ENCODE data around the gene ANKRD13C.

The ANKRD13C gene

DNA sequence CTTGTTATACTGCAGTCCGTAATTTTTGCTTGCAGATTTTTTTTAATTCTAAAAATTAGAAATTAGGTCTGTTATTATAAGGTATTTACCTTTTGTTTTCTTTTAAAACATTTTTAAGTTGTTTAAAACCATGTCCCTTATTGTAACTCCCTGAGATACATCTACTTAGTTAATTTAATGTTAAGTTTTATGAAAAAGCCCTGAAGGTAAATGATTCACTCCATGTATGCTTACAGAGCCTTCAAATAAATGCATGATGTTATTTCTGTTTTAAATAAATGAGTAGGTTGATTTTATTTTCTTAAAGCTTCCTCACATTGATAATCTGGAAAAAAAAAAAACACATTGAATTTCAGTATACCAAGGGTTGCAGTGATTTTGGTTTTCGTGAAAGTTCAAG, 125.9 kb downstream of the ANKRD13C start:
- Histone ChIP-seq H3K4me3 (ENCODE audit: insufficient read depth, low read depth, low read length, poor library complexity, severe bottlenecking) (no peak overlapping the region), H3K4me1 (ENCODE audit: control insufficient read depth, insufficient read depth, low read length, poor library complexity, severe bottlenecking) (no peaks in the 10 kb centered on the region), H3K27me3 (replicated peaks; ENCODE audit: control insufficient read depth, insufficient read depth, low read length, poor library complexity, severe bottlenecking) (no peaks in the 10 kb centered on the region), H3K36me3 (ENCODE audit: control insufficient read depth, insufficient read depth, low read length) (peaks cover 67% of the 10 kb centered on the region), H3K9me3 (ENCODE audit: control insufficient read depth, low read length) (no peaks in the 10 kb centered on the region), H3K27ac (ENCODE audit: insufficient read depth, low read length, poor library complexity, severe bottlenecking) (no peak overlapping the region)
- DNase-seq, result no peak

DNA sequence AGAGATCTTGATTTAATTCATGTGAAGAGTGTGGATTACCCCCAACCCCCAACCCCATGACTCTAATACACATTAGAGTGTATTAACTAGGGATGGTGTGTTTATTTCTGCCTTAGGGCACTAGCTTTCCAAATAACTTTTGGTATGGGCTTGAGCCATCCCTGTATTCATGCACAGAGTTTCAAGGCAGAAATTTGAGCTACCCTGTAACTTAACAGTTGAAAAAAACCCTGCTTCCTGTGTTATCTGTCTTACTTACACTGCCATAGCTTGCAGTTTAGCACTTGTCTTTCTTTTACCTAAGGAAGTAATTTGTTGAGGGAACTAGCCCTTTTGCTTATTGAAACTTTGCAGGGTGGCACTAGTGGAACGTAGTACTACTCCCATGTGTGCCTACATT, 127.1 kb downstream of the ANKRD13C start:
- DNase-seq, result no peak
- no peaks in the 10 kb centered on the region for H3K4me1 ChIP-seq (ENCODE audit: control insufficient read depth, insufficient read depth, low read length, poor library complexity, severe bottlenecking)
- no peak overlapping the region for H3K4me3 ChIP-seq (ENCODE audit: insufficient read depth, low read depth, low read length, poor library complexity, severe bottlenecking)
- no peaks in the 10 kb centered on the region for H3K9me3 ChIP-seq (ENCODE audit: control insufficient read depth, low read length)
- H3K27me3 ChIP-seq (replicated peaks; ENCODE audit: control insufficient read depth, insufficient read depth, low read length, poor library complexity, severe bottlenecking), result no peaks in the 10 kb centered on the region
- no peak overlapping the region for H3K27ac ChIP-seq (ENCODE audit: insufficient read depth, low read length, poor library complexity, severe bottlenecking)
- H3K36me3 ChIP-seq (ENCODE audit: control insufficient read depth, insufficient read depth, low read length), result peaks cover 61% of the 10 kb centered on the region

DNA sequence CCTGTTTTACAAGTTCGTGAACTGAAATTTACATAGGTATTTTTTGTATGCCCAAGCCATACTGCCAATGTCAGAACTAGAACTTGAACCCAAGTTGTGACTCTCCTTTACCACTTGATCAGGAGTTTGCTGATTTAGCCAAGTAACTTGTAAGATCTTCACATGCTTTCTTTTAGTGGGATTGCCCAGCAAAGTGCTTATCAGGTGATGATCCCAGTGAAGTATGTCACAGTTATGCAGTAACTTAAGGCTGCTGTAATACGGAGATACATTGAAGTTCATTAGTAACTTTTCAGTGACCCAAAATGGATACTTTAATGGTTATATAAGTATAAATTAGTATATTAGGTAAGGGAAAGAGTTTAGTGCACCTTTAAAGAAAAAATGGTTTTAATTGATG, 129.6 kb downstream of the ANKRD13C start:
- no peaks in the 10 kb centered on the region for H3K27me3 ChIP-seq (replicated peaks; ENCODE audit: control insufficient read depth, insufficient read depth, low read length, poor library complexity, severe bottlenecking)
- H3K9me3 ChIP-seq (ENCODE audit: control insufficient read depth, low read length), result no peaks in the 10 kb centered on the region
- DNase-seq, result no peak
- peaks cover 37% of the 10 kb centered on the region for H3K36me3 ChIP-seq (ENCODE audit: control insufficient read depth, insufficient read depth, low read length)
- H3K4me3 ChIP-seq (ENCODE audit: insufficient read depth, low read depth, low read length, poor library complexity, severe bottlenecking), result no peak overlapping the region
- no peak overlapping the region for H3K27ac ChIP-seq (ENCODE audit: insufficient read depth, low read length, poor library complexity, severe bottlenecking)
- H3K4me1 ChIP-seq (ENCODE audit: control insufficient read depth, insufficient read depth, low read length, poor library complexity, severe bottlenecking), result no peaks in the 10 kb centered on the region

DNA sequence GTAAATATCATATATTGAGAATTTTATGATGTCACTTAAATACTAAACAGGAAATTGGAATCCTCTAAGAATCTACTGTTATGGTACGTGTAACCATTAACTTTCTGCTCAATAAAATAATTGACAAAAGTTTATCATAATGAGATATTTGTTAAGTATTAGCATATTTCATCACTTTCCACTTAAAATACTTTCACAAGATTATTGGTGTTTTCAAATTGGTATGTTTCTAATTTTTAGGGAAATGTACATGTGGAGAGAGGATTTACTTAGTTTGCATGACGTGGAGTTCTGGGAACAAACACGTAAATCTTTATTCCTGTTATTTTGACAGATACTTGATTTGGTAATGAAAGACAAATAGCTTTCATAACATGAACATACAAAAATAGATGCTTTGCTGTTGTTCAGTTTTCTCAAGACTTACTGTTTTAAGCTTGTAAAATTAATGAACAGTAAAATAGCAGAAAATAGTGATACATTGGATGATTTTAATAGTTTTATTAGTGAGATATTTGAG, 131.7 kb downstream of the ANKRD13C start:
- peaks cover 25% of the 10 kb centered on the region for H3K36me3 ChIP-seq (ENCODE audit: control insufficient read depth, insufficient read depth, low read length)
- peak overlapping the region; percentile 5 for H3K4me3 ChIP-seq (ENCODE audit: insufficient read depth, low read depth, low read length, poor library complexity, severe bottlenecking)
- H3K9me3 ChIP-seq (ENCODE audit: control insufficient read depth, low read length), result no peaks in the 10 kb centered on the region
- H3K4me1 ChIP-seq (ENCODE audit: control insufficient read depth, insufficient read depth, low read length, poor library complexity, severe bottlenecking), result no peaks in the 10 kb centered on the region
- no peaks in the 10 kb centered on the region for H3K27me3 ChIP-seq (replicated peaks; ENCODE audit: control insufficient read depth, insufficient read depth, low read length, poor library complexity, severe bottlenecking)
- DNase-seq, result no peak
- H3K27ac ChIP-seq (ENCODE audit: insufficient read depth, low read length, poor library complexity, severe bottlenecking), result peak overlapping the region; percentile 97

DNA sequence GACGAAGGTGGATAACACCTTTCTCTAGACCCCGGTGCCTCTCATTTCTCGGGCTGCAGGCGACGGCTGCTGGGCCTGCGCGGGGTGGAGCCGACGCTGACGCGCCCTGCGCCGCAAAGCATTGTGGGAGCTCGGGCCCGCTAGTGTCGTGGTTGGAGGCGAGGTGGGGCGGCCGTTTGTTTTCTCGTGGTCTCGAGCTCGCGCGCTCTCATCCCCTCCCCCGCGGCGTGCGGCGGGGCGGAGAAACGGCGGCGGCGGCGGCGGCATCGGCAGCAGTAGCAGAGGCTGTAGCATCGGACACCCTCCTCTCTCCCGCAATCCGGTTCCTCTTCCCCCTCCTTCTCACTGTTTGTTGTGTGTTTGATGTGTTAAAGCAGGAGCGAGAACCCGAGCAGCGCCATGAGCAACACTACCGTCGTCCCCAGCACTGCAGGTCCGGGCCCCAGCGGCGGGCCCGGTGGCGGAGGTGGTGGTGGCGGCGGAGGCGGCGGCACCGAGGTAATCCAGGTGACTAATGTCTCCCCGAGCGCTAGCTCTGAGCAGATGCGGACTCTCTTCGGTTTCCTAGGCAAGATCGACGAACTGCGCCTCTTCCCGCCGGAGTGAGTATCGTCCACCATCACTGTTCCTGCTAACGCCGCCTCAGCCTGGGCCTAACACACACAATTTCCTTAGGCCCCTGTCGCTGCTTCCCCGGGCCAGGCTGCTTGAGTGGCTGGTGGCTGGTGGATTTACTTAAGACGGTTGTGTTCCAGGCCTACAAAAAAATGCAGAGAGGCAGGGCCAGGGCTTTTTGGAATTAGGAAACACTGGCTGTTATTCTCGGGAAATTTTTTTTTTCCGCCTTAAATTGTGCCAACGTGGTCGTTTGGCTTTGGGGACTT, 133.0 kb downstream of the ANKRD13C start, which contains the start of gene SRSF11:
SRSF11 (plus strand) TSS at position 143 of the 884 bp plus-strand sequence; CDS start at position 400, 257 bp downstream.
- Histone ChIP-seq H3K4me1 (ENCODE audit: control insufficient read depth, insufficient read depth, low read length, poor library complexity, severe bottlenecking) (no peaks in the 10 kb centered on the region), H3K27ac (ENCODE audit: insufficient read depth, low read length, poor library complexity, severe bottlenecking) (peak within 1 kb of the TSS; percentile 97), H3K9me3 (ENCODE audit: control insufficient read depth, low read length) (no peaks in the 10 kb centered on the region), H3K4me3 (ENCODE audit: insufficient read depth, low read depth, low read length, poor library complexity, severe bottlenecking) (peak within 1 kb of the TSS; percentile 73), H3K27me3 (replicated peaks; ENCODE audit: control insufficient read depth, insufficient read depth, low read length, poor library complexity, severe bottlenecking) (no peaks in the 10 kb centered on the region), H3K36me3 (ENCODE audit: control insufficient read depth, insufficient read depth, low read length) (peaks cover 20% of the 10 kb centered on the region)
- DNase-seq, result peak; percentile 92 to 93 (median 93)

DNA sequence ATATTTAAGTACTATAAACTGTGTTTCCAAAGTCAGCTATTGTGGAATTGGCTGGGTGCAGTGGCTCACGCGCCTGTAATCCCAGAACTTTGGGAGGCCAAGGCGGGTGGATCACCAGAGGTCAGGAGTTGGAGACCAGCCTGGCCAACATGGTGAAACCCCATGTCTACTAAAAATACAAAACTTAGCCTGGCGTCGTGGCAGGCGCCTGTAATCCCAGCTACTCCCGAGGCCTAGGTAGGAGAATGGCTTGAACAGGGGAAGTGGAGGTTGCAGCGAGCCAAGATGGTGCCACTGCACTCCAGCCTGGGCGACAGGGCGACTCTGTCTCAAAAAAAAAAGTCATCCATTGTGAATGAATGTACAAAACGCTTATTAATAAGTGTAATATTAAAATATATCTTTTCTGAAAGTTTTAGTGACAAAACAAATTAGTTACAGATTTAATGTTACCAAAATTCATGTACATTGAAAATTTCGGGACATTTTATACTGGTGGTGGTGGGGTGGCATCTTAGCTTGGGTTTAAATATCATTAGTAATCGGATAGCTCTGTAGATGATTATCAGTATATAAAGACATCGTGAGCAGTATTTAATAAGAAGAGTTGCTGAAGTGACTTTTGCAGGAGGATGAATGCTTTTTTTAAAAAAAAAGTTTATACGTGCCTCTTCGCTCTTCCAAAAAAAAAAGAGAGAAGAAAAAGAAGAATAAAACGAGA, 133.8 kb downstream of the ANKRD13C start:
- H3K4me3 ChIP-seq (ENCODE audit: insufficient read depth, low read depth, low read length, poor library complexity, severe bottlenecking), result peak overlapping the region; percentile 73
- no peak for DNase-seq
- H3K9me3 ChIP-seq (ENCODE audit: control insufficient read depth, low read length), result no peaks in the 10 kb centered on the region
- H3K36me3 ChIP-seq (ENCODE audit: control insufficient read depth, insufficient read depth, low read length), result peaks cover 19% of the 10 kb centered on the region
- no peaks in the 10 kb centered on the region for H3K4me1 ChIP-seq (ENCODE audit: control insufficient read depth, insufficient read depth, low read length, poor library complexity, severe bottlenecking)
- H3K27ac ChIP-seq (ENCODE audit: insufficient read depth, low read length, poor library complexity, severe bottlenecking), result peak overlapping the region; percentile 97
- H3K27me3 ChIP-seq (replicated peaks; ENCODE audit: control insufficient read depth, insufficient read depth, low read length, poor library complexity, severe bottlenecking), result no peaks in the 10 kb centered on the region

DNA sequence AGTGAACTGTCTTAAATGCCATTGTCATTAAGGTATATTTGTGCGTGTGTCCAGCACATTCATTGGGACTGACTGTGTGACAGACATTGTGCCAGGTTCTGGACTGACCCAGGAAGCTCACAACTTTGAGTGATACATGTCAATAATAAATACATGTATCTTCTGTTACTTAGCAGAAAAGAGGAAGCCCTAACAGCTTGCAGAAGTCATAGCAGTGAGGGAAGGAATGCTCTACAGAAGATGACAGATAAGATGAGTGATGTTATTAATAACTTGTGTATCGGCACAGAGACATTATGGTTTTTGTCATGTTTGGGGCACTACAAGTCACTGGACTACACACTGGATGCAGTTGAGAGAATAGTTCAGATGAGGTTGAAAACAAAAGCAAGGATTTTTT, 134.5 kb downstream of the ANKRD13C start:
- H3K4me1 ChIP-seq (ENCODE audit: control insufficient read depth, insufficient read depth, low read length, poor library complexity, severe bottlenecking), result no peaks in the 10 kb centered on the region
- DNase-seq, result no peak
- H3K4me3 ChIP-seq (ENCODE audit: insufficient read depth, low read depth, low read length, poor library complexity, severe bottlenecking), result no peak overlapping the region
- no peaks in the 10 kb centered on the region for H3K27me3 ChIP-seq (replicated peaks; ENCODE audit: control insufficient read depth, insufficient read depth, low read length, poor library complexity, severe bottlenecking)
- no peaks in the 10 kb centered on the region for H3K9me3 ChIP-seq (ENCODE audit: control insufficient read depth, low read length)
- H3K36me3 ChIP-seq (ENCODE audit: control insufficient read depth, insufficient read depth, low read length), result peaks cover 15% of the 10 kb centered on the region
- no peak overlapping the region for H3K27ac ChIP-seq (ENCODE audit: insufficient read depth, low read length, poor library complexity, severe bottlenecking)

DNA sequence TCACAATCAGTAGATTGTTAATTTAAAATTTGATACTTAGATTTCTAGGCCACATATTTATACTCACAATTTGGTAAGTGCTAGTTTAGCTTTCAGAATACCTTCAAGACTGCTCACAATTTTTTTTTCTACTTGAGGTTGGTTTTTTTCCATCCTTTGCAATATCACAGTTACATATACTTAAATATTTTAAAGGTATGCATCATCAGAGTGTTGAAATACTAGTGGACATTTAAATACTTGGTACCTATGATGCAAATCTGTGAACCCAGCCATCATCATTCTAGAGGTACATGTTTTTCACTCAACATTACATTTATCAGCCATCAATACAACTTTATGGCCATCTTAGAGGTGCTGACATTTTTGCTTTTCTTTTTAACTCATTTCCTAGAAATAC, 143.0 kb downstream of the ANKRD13C start:
- H3K4me3 ChIP-seq (ENCODE audit: insufficient read depth, low read depth, low read length, poor library complexity, severe bottlenecking), result no peak overlapping the region
- H3K36me3 ChIP-seq (ENCODE audit: control insufficient read depth, insufficient read depth, low read length), result no peaks in the 10 kb centered on the region
- no peaks in the 10 kb centered on the region for H3K9me3 ChIP-seq (ENCODE audit: control insufficient read depth, low read length)
- H3K27ac ChIP-seq (ENCODE audit: insufficient read depth, low read length, poor library complexity, severe bottlenecking), result no peak overlapping the region
- no peaks in the 10 kb centered on the region for H3K27me3 ChIP-seq (replicated peaks; ENCODE audit: control insufficient read depth, insufficient read depth, low read length, poor library complexity, severe bottlenecking)
- H3K4me1 ChIP-seq (ENCODE audit: control insufficient read depth, insufficient read depth, low read length, poor library complexity, severe bottlenecking), result peaks cover under 1% of the 10 kb centered on the region
- DNase-seq, result no peak

DNA sequence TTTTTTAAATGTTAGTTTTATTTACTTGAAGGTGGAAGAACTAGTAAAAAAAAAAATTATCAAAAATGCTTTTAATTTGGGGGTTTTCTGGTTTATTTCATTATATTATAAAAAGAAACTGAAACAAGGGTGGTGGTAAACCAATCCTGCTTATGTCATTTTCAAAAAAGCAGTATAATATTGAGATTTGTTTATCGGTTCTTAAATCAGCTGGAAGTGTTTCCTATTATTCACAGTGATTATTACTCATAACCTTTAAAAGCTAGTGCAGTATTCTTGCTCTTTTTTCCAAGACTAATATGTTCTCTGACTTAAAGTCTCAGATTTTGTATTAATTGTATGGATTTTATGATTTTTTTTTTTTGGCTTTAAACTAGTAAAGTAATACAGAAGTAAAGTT, 143.7 kb downstream of the ANKRD13C start:
- no peaks in the 10 kb centered on the region for H3K9me3 ChIP-seq (ENCODE audit: control insufficient read depth, low read length)
- H3K4me1 ChIP-seq (ENCODE audit: control insufficient read depth, insufficient read depth, low read length, poor library complexity, severe bottlenecking), result peaks cover 7% of the 10 kb centered on the region
- no peaks in the 10 kb centered on the region for H3K27me3 ChIP-seq (replicated peaks; ENCODE audit: control insufficient read depth, insufficient read depth, low read length, poor library complexity, severe bottlenecking)
- H3K36me3 ChIP-seq (ENCODE audit: control insufficient read depth, insufficient read depth, low read length), result no peaks in the 10 kb centered on the region
- DNase-seq, result no peak
- no peak overlapping the region for H3K27ac ChIP-seq (ENCODE audit: insufficient read depth, low read length, poor library complexity, severe bottlenecking)
- no peak overlapping the region for H3K4me3 ChIP-seq (ENCODE audit: insufficient read depth, low read depth, low read length, poor library complexity, severe bottlenecking)

Data from effector memory CD4-positive, alpha-beta T cell (primary cell).